ENCODE data around the gene MKNK2. TPM values are rescaled to one million over a fixed set of nuclear protein-coding genes. Genes with fewer than 3 reads are reported as not detected.

Gene MKNK2
- total and polyA plus RNA-seq, 2 of the 13 experiments (the other 11 are each of a cell fraction or from before 2014, with no cell fraction given), result 44.9 to 112 TPM

DNA sequence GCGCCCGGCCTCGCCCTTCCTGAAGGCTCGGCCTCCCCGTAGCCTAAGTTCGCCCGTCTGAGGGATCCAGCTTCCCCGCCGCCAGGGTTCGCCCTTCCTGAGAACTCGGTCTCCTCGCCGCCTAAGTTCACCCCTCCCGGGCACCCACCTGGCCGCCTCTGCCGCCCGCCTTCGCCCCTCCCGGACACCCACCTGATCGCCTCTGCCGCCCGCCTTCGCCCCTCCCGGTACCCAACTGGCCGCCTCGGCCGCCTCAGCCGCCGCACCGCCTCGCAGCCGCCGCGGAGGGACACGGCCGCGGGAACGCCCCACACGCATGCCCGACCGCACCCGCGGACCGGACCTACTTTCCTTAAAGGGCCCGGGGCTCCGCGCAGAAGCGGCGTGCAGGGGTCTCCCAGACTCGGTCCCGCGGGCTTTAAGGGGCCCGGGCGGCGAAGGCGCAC, 45.0 kb upstream of the MKNK2 start, which contains the start of gene MOB3A (continued):
- TF ChIP-seq, protein P1, sequence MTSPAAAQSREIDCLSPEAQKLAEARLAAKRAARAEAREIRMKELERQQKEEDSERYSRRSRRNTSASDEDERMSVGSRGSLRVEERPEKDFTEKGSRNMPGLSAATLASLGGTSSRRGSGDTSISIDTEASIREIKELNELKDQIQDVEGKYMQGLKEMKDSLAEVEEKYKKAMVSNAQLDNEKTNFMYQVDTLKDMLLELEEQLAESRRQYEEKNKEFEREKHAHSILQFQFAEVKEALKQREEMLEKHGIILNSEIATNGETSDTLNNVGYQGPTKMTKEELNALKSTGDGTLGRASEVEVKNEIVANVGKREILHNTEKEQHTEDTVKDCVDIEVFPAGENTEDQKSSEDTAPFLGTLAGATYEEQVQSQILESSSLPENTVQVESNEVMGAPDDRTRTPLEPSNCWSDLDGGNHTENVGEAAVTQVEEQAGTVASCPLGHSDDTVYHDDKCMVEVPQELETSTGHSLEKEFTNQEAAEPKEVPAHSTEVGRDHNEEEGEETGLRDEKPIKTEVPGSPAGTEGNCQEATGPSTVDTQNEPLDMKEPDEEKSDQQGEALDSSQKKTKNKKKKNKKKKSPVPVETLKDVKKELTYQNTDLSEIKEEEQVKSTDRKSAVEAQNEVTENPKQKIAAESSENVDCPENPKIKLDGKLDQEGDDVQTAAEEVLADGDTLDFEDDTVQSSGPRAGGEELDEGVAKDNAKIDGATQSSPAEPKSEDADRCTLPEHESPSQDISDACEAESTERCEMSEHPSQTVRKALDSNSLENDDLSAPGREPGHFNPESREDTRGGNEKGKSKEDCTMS (CRISPR knock-in tag; conservative IDR thresholded peaks at IDR 0.05), result no peak
- TF ChIP-seq, protein P2, sequence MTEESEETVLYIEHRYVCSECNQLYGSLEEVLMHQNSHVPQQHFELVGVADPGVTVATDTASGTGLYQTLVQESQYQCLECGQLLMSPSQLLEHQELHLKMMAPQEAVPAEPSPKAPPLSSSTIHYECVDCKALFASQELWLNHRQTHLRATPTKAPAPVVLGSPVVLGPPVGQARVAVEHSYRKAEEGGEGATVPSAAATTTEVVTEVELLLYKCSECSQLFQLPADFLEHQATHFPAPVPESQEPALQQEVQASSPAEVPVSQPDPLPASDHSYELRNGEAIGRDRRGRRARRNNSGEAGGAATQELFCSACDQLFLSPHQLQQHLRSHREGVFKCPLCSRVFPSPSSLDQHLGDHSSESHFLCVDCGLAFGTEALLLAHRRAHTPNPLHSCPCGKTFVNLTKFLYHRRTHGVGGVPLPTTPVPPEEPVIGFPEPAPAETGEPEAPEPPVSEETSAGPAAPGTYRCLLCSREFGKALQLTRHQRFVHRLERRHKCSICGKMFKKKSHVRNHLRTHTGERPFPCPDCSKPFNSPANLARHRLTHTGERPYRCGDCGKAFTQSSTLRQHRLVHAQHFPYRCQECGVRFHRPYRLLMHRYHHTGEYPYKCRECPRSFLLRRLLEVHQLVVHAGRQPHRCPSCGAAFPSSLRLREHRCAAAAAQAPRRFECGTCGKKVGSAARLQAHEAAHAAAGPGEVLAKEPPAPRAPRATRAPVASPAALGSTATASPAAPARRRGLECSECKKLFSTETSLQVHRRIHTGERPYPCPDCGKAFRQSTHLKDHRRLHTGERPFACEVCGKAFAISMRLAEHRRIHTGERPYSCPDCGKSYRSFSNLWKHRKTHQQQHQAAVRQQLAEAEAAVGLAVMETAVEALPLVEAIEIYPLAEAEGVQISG (CRISPR knock-in tag; IDR thresholded peaks at IDR 0.05), result peak; percentile 92
- no peak for TF ChIP-seq NCOA1 (CRISPR knock-in tag; IDR thresholded peaks at IDR 0.05)
- no peak for TF ChIP-seq ZNF260 (CRISPR knock-in tag; IDR thresholded peaks at IDR 0.05; ENCODE audit: borderline replicate concordance, low read depth)
- TF ChIP-seq SRF (IDR thresholded peaks at IDR 0.05; ENCODE audit: low read depth, low read length), result no peak
- TF ChIP-seq, protein P3, sequence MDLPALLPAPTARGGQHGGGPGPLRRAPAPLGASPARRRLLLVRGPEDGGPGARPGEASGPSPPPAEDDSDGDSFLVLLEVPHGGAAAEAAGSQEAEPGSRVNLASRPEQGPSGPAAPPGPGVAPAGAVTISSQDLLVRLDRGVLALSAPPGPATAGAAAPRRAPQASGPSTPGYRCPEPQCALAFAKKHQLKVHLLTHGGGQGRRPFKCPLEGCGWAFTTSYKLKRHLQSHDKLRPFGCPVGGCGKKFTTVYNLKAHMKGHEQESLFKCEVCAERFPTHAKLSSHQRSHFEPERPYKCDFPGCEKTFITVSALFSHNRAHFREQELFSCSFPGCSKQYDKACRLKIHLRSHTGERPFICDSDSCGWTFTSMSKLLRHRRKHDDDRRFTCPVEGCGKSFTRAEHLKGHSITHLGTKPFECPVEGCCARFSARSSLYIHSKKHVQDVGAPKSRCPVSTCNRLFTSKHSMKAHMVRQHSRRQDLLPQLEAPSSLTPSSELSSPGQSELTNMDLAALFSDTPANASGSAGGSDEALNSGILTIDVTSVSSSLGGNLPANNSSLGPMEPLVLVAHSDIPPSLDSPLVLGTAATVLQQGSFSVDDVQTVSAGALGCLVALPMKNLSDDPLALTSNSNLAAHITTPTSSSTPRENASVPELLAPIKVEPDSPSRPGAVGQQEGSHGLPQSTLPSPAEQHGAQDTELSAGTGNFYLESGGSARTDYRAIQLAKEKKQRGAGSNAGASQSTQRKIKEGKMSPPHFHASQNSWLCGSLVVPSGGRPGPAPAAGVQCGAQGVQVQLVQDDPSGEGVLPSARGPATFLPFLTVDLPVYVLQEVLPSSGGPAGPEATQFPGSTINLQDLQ (CRISPR knock-in tag; IDR thresholded peaks at IDR 0.05), result peak; percentile 92
- 0 out of 2 replicates have a peak, but pooled peaks have one; percentile 9 for TF ChIP-seq SIN3A (IDR thresholded peaks at IDR 0.05; ENCODE audit: borderline replicate concordance, low read depth, low read length)
- TF ChIP-seq, protein P4, sequence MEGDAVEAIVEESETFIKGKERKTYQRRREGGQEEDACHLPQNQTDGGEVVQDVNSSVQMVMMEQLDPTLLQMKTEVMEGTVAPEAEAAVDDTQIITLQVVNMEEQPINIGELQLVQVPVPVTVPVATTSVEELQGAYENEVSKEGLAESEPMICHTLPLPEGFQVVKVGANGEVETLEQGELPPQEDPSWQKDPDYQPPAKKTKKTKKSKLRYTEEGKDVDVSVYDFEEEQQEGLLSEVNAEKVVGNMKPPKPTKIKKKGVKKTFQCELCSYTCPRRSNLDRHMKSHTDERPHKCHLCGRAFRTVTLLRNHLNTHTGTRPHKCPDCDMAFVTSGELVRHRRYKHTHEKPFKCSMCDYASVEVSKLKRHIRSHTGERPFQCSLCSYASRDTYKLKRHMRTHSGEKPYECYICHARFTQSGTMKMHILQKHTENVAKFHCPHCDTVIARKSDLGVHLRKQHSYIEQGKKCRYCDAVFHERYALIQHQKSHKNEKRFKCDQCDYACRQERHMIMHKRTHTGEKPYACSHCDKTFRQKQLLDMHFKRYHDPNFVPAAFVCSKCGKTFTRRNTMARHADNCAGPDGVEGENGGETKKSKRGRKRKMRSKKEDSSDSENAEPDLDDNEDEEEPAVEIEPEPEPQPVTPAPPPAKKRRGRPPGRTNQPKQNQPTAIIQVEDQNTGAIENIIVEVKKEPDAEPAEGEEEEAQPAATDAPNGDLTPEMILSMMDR (CRISPR knock-in tag; IDR thresholded peaks at IDR 0.05), result peak; percentile 76
- no peak for TF ChIP-seq ZBTB8A (CRISPR knock-in tag; IDR thresholded peaks at IDR 0.05; ENCODE audit: borderline replicate concordance, low read depth)
- TF ChIP-seq ZNF446 (CRISPR knock-in tag; IDR thresholded peaks at IDR 0.05), result no peak
- TF ChIP-seq, protein P5, sequence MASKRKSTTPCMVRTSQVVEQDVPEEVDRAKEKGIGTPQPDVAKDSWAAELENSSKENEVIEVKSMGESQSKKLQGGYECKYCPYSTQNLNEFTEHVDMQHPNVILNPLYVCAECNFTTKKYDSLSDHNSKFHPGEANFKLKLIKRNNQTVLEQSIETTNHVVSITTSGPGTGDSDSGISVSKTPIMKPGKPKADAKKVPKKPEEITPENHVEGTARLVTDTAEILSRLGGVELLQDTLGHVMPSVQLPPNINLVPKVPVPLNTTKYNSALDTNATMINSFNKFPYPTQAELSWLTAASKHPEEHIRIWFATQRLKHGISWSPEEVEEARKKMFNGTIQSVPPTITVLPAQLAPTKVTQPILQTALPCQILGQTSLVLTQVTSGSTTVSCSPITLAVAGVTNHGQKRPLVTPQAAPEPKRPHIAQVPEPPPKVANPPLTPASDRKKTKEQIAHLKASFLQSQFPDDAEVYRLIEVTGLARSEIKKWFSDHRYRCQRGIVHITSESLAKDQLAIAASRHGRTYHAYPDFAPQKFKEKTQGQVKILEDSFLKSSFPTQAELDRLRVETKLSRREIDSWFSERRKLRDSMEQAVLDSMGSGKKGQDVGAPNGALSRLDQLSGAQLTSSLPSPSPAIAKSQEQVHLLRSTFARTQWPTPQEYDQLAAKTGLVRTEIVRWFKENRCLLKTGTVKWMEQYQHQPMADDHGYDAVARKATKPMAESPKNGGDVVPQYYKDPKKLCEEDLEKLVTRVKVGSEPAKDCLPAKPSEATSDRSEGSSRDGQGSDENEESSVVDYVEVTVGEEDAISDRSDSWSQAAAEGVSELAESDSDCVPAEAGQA (IDR thresholded peaks at IDR 0.05; ENCODE audit: low read depth), result peak; percentile 70; the same call in 1 of the 2 replicates
- TF ChIP-seq, protein P5 (CRISPR knock-in tag; IDR thresholded peaks at IDR 0.05; ENCODE audit: borderline replicate concordance), result no peak
- no peak for TF ChIP-seq KAT2B (IDR thresholded peaks at IDR 0.05; ENCODE audit: borderline replicate concordance, low read depth, low read length)

All from HepG2 (cell line).